MV-4-11 (cell line): Measurements from ENCODE around the gene NCOA7.
"Not testable (repeated sequence)": the region's sequence is repeated elsewhere in the genome, so short reads cannot be mapped to it uniquely, and the experiment has no call there.

Source experiments
- DNase-seq: peaks from one replicate; lab custom pipeline; 2025; lab: John Stamatoyannopoulos, UW

NCOA7 gene

GRCh38 chr6:125791151-125791819 is 525 bp downstream of the NCOA7 start:
- DNase-seq: peak; percentile 46

GRCh38 chr6:125791820-125792165 is 1.0 kb downstream of the NCOA7 start:
- DNase-seq: no peak

- DNase-seq: no peak
Observed at GRCh38 chr6:125792172-125792571, 1.4 kb downstream of the NCOA7 start.

- no peak for DNase-seq
Observed at GRCh38 chr6:125792680-125793079, 1.9 kb downstream of the NCOA7 start.

- DNase-seq: no peak
Observed at GRCh38 chr6:125793280-125793679, 2.5 kb downstream of the NCOA7 start.

- DNase-seq: no peak
Observed at GRCh38 chr6:125793863-125794262, 3.1 kb downstream of the NCOA7 start.

GRCh38 chr6:125794342-125795137 is 3.8 kb downstream of the NCOA7 start:
- no peak for DNase-seq

GRCh38 chr6:125795301-125795700 is 4.5 kb downstream of the NCOA7 start:
- no peak for DNase-seq

GRCh38 chr6:125797120-125797885 is 6.5 kb downstream of the NCOA7 start:
- no peak for DNase-seq

- no peak for DNase-seq
Observed at GRCh38 chr6:125797886-125798444, 7.2 kb downstream of the NCOA7 start.

GRCh38 chr6:125798734-125799508 is 8.2 kb downstream of the NCOA7 start:
- peak; percentile 91 for DNase-seq

- no peak for DNase-seq
Observed at GRCh38 chr6:125802383-125802782, 11.6 kb downstream of the NCOA7 start.

GRCh38 chr6:125802943-125803377 is 12.2 kb downstream of the NCOA7 start:
- peak; percentile 73 for DNase-seq

- no peak for DNase-seq
Observed at GRCh38 chr6:125804264-125804663, 13.5 kb downstream of the NCOA7 start.

GRCh38 chr6:125804866-125805425 is 14.2 kb downstream of the NCOA7 start:
- not testable (repeated sequence) for DNase-seq

GRCh38 chr6:125806813-125807212 is 16.1 kb downstream of the NCOA7 start:
- DNase-seq: no peak

- DNase-seq: no peak
Observed at GRCh38 chr6:125807293-125807692, 16.5 kb downstream of the NCOA7 start.

- no peak for DNase-seq
Observed at GRCh38 chr6:125808060-125808459, 17.3 kb downstream of the NCOA7 start.

GRCh38 chr6:125808591-125808990 is 17.8 kb downstream of the NCOA7 start:
- DNase-seq: no peak

GRCh38 chr6:125809570-125810170 is 18.9 kb downstream of the NCOA7 start:
- no peak for DNase-seq

GRCh38 chr6:125810445-125810844 is 19.7 kb downstream of the NCOA7 start:
- DNase-seq: no peak
